ENCODE data around the gene SCFD2. TPM values are rescaled to one million over a fixed set of nuclear protein-coding genes. Genes with fewer than 3 reads are reported as not detected.

Gene SCFD2
- total RNA-seq, 1 donor from 2014 or later = 14.3 TPM

DNA sequence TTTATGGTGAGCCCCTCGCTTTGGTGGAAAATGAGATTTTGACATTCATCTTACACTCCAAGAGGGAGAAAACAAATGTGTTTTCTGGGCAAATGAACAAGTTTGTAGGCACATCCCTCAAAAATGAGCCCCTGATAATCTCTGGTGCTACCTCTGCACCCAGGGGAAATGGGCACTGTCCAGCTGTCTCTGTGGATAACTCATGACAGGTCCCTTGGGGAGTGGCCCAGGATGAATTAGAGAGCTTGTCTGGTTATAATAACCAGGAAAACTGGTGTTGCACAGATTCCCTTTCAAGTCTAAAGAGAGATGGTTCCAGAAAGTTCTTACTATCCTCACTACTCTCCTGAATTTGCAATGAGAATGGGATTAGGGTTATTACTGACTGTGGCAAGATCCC, 496.2 kb downstream of the SCFD2 start:
- no peaks in the 10 kb centered on the region for H3K27me3 ChIP-seq
- no peaks in the 10 kb centered on the region for H3K36me3 ChIP-seq
- TF ChIP-seq, protein P1, sequence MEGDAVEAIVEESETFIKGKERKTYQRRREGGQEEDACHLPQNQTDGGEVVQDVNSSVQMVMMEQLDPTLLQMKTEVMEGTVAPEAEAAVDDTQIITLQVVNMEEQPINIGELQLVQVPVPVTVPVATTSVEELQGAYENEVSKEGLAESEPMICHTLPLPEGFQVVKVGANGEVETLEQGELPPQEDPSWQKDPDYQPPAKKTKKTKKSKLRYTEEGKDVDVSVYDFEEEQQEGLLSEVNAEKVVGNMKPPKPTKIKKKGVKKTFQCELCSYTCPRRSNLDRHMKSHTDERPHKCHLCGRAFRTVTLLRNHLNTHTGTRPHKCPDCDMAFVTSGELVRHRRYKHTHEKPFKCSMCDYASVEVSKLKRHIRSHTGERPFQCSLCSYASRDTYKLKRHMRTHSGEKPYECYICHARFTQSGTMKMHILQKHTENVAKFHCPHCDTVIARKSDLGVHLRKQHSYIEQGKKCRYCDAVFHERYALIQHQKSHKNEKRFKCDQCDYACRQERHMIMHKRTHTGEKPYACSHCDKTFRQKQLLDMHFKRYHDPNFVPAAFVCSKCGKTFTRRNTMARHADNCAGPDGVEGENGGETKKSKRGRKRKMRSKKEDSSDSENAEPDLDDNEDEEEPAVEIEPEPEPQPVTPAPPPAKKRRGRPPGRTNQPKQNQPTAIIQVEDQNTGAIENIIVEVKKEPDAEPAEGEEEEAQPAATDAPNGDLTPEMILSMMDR (IDR thresholded peaks at IDR 0.05) = no peak
- no peak overlapping the region for H3K4me3 ChIP-seq
- H3K9me3 ChIP-seq = no peaks in the 10 kb centered on the region
- intact Hi-C loops (cut with DNase I) = loop anchor here (10.0 kb wide), 1 partner anchor 125 kb away; no protein-coding TSS in a partner anchor
- ATAC-seq (no peak), DNase-seq (no peak)
- H3K27ac ChIP-seq = peak overlapping the region; percentile 17
- peaks cover 17% of the 10 kb centered on the region for H3K4me1 ChIP-seq

DNA sequence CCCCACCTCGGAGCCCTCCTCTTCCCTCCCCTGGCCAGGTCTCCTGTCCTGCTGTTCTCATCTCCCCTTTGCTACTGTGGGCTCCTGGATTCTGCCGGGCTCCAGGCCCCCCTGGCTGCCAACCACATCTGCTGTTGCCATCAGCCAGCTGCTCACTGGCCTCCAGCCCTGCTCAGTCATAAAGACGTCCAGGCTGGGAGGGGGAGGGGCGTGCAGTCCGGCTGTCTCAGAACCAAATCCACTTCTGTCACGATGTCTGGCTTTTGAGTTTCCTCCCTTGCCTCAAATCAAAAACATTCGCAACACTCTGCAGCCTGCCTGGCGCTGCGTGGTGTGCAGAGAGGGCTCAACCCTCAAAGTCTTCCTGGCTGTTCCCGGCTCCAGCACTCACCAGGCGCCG, 496.7 kb downstream of the SCFD2 start:
- H3K36me3 ChIP-seq = no peaks in the 10 kb centered on the region
- ATAC-seq = peak; percentile 14
- H3K27ac ChIP-seq = peak overlapping the region; percentile 17
- H3K4me3 ChIP-seq = no peak overlapping the region
- peaks cover 17% of the 10 kb centered on the region for H3K4me1 ChIP-seq
- no peaks in the 10 kb centered on the region for H3K27me3 ChIP-seq
- TF ChIP-seq, protein P1 (IDR thresholded peaks at IDR 0.05) = no peak
- no peaks in the 10 kb centered on the region for H3K9me3 ChIP-seq
- peak; percentile 68 for DNase-seq
- intact Hi-C loops (cut with DNase I) = loop anchor here (10.0 kb wide), 1 partner anchor 124 kb away; no protein-coding TSS in a partner anchor

DNA sequence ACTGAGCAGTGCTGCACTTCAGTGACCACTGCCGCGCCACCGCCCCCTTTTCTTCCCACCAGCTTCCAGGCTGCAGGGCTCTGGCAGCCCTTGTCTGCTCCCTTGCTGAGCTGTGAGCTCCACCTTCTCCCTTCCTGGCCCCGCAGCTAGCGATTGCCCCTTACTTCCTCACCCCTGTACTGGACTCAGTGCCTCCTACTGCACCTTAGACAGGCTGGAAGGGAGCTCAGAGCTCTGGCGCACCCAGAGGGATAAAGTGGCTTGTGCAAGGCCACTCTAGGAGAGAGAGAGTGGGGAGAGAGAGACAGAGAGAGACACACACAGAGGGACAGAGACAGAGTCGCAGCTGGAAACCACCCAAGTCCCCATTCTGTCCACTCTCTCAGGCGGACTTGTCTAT, 497.7 kb downstream of the SCFD2 start:
- intact Hi-C loops (cut with DNase I) = loop anchor here (10.0 kb wide), 1 partner anchor 123 kb away; no protein-coding TSS in a partner anchor
- Histone ChIP-seq H3K27ac (no peak overlapping the region), H3K36me3 (no peaks in the 10 kb centered on the region), H3K4me3 (no peak overlapping the region), H3K4me1 (peaks cover 17% of the 10 kb centered on the region), H3K27me3 (peaks cover 4% of the 10 kb centered on the region), H3K9me3 (no peaks in the 10 kb centered on the region)
- ATAC-seq (peak; percentile 76), DNase-seq (peak; percentile 63)
- TF ChIP-seq, protein P1 (IDR thresholded peaks at IDR 0.05) = peak; percentile 10

DNA sequence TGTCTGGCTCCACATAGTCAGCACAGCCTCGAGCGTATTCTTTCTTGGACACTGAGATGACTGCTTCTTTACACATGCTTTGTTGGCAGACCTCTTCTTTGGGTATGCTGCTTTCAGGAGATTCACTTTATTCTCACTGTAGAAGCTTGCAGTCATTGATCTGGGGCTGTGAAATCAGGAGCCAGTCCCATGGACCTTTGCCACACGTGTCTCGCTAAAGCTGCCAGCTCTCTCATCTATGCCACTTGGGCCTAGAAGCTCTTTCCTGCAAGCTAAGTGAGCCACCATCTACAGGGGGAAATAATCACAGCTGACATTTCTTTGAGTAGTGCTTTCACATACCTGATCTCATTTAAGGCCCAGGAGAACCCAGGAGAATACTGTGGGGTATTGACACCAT, 498.7 kb downstream of the SCFD2 start:
- Histone ChIP-seq H3K9me3 (no peaks in the 10 kb centered on the region), H3K4me1 (peaks cover 23% of the 10 kb centered on the region), H3K27ac (no peak overlapping the region), H3K27me3 (peaks cover 11% of the 10 kb centered on the region), H3K4me3 (no peak overlapping the region), H3K36me3 (no peaks in the 10 kb centered on the region)
- intact Hi-C loops (cut with DNase I) = loop anchor here (10.0 kb wide), 1 partner anchor 122 kb away; no protein-coding TSS in a partner anchor
- no peak for DNase-seq
- TF ChIP-seq, protein P1 (IDR thresholded peaks at IDR 0.05) = no peak
- ATAC-seq = no peak

DNA sequence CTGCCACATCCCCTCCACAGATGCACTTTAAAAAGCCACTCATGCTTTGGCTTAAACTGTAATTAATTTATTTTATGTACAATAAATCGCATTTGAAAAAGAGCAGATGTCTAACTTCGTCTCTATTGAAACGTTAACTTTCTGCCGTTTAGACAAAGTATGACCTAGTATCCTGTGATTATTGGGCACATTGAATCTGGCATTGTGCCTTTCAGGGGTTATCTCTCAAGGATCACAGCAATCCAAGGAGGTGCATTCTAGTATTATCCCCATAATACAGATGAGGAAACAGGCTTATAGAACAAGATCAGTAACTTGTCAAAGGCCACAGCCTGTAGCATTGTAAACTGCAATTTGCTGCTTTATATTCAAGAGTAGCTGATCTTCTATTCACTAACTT, 499.1 kb downstream of the SCFD2 start:
- ATAC-seq (no peak), DNase-seq (no peak)
- Histone ChIP-seq H3K4me1 (peaks cover 24% of the 10 kb centered on the region), H3K36me3 (no peaks in the 10 kb centered on the region), H3K27me3 (peaks cover 11% of the 10 kb centered on the region), H3K9me3 (no peaks in the 10 kb centered on the region), H3K4me3 (no peak overlapping the region), H3K27ac (no peak overlapping the region)
- TF ChIP-seq, protein P1 (IDR thresholded peaks at IDR 0.05) = no peak
- intact Hi-C loops (cut with DNase I) = loop anchor here (10.0 kb wide), 1 partner anchor 122 kb away; no protein-coding TSS in a partner anchor

DNA sequence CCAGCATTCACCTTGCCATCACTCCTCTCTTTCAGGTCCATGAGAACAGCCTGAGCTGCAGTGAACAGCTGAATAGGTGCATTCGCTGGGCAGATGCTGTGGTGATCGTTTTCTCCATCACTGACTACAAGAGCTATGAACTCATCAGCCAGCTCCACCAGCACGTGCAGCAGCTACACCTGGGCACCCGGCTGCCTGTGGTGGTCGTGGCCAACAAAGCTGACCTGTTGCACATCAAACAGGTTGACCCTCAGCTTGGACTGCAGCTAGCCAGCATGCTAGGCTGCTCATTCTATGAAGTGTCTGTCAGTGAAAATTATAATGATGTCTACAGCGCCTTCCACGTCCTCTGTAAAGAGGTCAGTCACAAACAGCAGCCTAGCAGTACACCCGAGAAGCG, 500.6 kb downstream of the SCFD2 start:
- TF ChIP-seq, protein P1 (IDR thresholded peaks at IDR 0.05) = no peak
- Histone ChIP-seq H3K27ac (no peak overlapping the region), H3K36me3 (no peaks in the 10 kb centered on the region), H3K27me3 (peaks cover 15% of the 10 kb centered on the region), H3K9me3 (no peaks in the 10 kb centered on the region), H3K4me1 (peaks cover 28% of the 10 kb centered on the region), H3K4me3 (no peak overlapping the region)
- intact Hi-C loops (cut with DNase I) = loop anchor here (10.0 kb wide), 1 partner anchor 120 kb away; no protein-coding TSS in a partner anchor
- ATAC-seq (no peak), DNase-seq (no peak)
